Measurements from ENCODE around the gene EIF4H. TPM values are rescaled to one million over a fixed set of nuclear protein-coding genes. Genes with fewer than 3 reads are reported as not detected.

EIF4H gene
- total RNA-seq, 1 donor from 2014 or later = 159 TPM

DNA sequence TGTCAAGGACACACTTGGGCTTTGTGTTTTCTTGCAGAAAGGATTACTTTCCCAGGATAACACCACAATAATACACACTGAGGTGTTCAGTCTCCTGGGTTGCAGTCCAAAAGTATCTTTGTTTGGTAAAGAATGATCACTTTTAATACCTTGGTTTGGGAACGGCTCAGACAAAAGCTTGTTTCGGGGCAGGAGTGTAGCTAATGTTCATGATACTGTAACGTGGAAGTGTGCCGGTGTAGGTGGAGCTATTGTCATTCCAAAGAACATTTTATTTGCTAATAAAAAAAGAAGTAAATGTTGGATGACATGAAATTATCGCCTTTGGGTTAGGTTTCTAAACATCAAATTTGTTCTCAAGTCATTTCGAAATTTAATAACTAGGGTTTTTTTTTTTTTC lies 1.2 kb downstream of the EIF4H start:
- intact Hi-C loops (cut with micrococcal nuclease) = no loop called here
- Histone ChIP-seq H3K27me3 (ENCODE audit: low read depth) (no peaks in the 10 kb centered on the region), H3K36me3 (peaks cover 13% of the 10 kb centered on the region), H3K4me1 (peaks cover 75% of the 10 kb centered on the region), H3K4me3 (peak overlapping the region; percentile 96), H3K27ac (replicated peaks) (peak overlapping the region; percentile 98), H3K9me3 (replicated peaks) (no peaks in the 10 kb centered on the region)
- TF ChIP-seq, protein P1, sequence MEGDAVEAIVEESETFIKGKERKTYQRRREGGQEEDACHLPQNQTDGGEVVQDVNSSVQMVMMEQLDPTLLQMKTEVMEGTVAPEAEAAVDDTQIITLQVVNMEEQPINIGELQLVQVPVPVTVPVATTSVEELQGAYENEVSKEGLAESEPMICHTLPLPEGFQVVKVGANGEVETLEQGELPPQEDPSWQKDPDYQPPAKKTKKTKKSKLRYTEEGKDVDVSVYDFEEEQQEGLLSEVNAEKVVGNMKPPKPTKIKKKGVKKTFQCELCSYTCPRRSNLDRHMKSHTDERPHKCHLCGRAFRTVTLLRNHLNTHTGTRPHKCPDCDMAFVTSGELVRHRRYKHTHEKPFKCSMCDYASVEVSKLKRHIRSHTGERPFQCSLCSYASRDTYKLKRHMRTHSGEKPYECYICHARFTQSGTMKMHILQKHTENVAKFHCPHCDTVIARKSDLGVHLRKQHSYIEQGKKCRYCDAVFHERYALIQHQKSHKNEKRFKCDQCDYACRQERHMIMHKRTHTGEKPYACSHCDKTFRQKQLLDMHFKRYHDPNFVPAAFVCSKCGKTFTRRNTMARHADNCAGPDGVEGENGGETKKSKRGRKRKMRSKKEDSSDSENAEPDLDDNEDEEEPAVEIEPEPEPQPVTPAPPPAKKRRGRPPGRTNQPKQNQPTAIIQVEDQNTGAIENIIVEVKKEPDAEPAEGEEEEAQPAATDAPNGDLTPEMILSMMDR (IDR thresholded peaks at IDR 0.05; ENCODE audit: borderline replicate concordance) = no peak
- no peak for DNase-seq

DNA sequence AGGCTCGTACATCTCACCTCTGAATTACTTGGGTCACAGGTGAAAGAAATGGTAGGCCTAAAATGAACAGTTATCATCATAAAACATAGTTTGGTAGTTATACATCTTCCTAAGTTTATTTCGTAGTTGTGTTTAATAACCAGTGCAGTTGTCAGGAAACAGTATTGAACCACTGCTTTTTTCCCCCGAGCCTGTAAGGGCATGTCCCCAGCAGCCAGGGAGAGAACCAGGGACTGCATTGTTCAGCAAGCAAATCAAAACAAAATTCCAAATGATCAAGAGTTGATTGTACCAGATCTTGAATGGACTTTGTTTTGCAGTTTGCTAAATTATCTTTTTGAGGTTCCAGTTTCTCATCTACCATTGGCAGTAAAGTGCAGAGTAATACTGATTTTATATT lies 2.4 kb downstream of the EIF4H start:
- Histone ChIP-seq H3K4me1 (peaks cover 88% of the 10 kb centered on the region), H3K36me3 (peaks cover 18% of the 10 kb centered on the region), H3K9me3 (replicated peaks) (no peaks in the 10 kb centered on the region), H3K4me3 (peak overlapping the region; percentile 96), H3K27me3 (ENCODE audit: low read depth) (no peaks in the 10 kb centered on the region), H3K27ac (replicated peaks) (peak overlapping the region; percentile 2)
- TF ChIP-seq, protein P1 (IDR thresholded peaks at IDR 0.05; ENCODE audit: borderline replicate concordance) = no peak
- no peak for DNase-seq
- intact Hi-C loops (cut with micrococcal nuclease) = no loop called here

- no peak for DNase-seq
- Histone ChIP-seq H3K4me3 (no peak overlapping the region), H3K27me3 (ENCODE audit: low read depth) (no peaks in the 10 kb centered on the region), H3K27ac (replicated peaks) (peak overlapping the region; percentile 24), H3K9me3 (replicated peaks) (no peaks in the 10 kb centered on the region), H3K4me1 (peaks cover 97% of the 10 kb centered on the region), H3K36me3 (peaks cover 18% of the 10 kb centered on the region)
- intact Hi-C loops (cut with micrococcal nuclease) = no loop called here
- TF ChIP-seq, protein P1 (IDR thresholded peaks at IDR 0.05; ENCODE audit: borderline replicate concordance) = no peak
These were observed 4.5 kb downstream of the EIF4H start for GRCh38 chr7:74178632-74179031.

DNA sequence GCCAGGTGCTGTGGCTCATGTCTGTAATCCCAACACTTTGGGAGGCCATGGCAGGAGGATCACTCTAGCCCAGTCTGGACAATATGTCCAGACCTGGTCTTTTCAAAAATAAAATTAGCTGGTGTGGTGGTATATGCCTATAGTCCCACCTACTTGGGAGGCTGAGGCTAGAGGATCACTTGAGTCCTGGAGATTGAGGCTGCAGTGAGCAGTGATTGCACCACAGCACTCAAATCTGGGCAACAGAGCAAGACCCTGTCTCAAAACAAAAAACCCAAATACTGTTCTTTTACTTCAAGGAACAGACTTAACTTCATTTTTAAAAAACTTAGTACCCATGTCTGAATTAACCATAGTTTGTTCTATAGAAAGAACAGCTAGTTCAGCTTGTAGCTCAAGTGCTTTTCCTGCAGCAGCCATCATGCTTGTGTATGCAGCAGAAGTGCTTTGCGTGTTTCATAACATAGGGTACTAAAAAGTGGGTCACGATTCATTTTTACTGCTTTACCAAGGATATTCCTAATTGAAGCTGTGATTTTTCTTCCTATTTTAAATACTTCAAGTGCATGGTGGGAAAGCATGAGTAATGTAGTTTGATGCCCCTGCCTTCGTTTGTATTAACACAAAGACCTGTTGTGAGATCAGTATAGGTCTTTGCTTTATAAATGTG lies 5.9 kb downstream of the EIF4H start:
- Histone ChIP-seq H3K36me3 (peaks cover 18% of the 10 kb centered on the region), H3K4me1 (peaks cover 100% of the 10 kb centered on the region), H3K27me3 (ENCODE audit: low read depth) (no peaks in the 10 kb centered on the region), H3K9me3 (replicated peaks) (no peaks in the 10 kb centered on the region), H3K4me3 (no peak overlapping the region), H3K27ac (replicated peaks) (peak overlapping the region; percentile 17)
- intact Hi-C loops (cut with micrococcal nuclease) = no loop called here
- TF ChIP-seq, protein P1 (IDR thresholded peaks at IDR 0.05; ENCODE audit: borderline replicate concordance) = no peak
- DNase-seq = no peak

GRCh38 chr7:74180866-74181265 lies 6.7 kb downstream of the EIF4H start:
- peaks cover 100% of the 10 kb centered on the region for H3K4me1 ChIP-seq
- no peaks in the 10 kb centered on the region for H3K27me3 ChIP-seq (ENCODE audit: low read depth)
- H3K4me3 ChIP-seq = no peak overlapping the region
- intact Hi-C loops (cut with micrococcal nuclease) = no loop called here
- peak overlapping the region; percentile 17 for H3K27ac ChIP-seq (replicated peaks)
- TF ChIP-seq, protein P1 (IDR thresholded peaks at IDR 0.05; ENCODE audit: borderline replicate concordance) = no peak
- H3K9me3 ChIP-seq (replicated peaks) = no peaks in the 10 kb centered on the region
- peaks cover 18% of the 10 kb centered on the region for H3K36me3 ChIP-seq
- DNase-seq = no peak
